ENCODE data around the gene EVPL.

The EVPL gene

DNA sequence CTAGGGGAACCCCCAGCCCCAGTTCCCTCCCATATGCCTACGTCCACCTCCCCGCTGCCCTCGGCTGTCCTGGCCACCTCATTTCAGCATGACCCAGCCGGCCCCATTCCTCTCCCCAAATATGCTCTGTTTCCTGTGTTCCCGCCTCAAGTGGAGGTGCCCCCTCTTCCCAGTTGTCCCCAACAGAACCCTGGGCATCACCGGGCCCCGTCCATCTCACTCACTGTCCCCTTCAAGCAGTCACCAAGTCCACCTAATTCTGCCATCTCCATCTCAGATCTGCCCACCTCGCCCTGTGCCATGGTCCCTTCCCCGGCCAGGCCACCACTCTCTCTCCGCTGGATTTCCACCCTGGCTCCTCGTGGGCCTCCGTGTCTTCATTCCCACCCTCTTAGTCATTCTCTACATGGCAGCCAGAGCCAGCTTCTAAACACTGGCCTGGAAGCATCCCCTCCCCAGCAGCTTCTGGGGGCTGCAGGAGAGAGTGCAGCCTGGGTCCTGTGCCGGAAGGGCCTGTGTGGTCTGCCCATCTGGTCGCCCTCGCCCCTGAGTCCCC lies 13.7 kb downstream of the EVPL start:
- H3K27ac ChIP-seq, result no peak overlapping the region

DNA sequence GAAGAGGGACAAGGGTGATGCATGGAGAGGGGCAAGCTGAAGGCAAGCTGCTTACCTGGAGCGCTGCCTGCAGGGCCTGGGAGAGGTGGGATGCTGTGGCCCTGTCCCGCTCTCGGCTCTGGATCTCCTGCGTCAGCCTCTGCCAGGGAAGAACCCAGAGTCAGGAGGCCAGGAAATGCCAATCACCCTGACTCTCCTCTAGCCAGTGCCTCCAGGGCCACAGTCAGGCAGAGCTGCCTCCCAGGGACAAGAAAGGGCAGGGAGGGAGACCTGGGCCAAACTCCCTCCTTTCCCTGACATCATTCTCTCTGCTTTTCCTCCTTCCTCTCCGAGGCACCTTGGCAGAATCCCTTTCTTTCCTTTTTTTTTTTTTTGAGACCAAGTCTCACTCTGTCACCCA lies 15.2 kb downstream of the EVPL start:
- no peak overlapping the region for H3K27ac ChIP-seq
- TF ChIP-seq, protein P1, sequence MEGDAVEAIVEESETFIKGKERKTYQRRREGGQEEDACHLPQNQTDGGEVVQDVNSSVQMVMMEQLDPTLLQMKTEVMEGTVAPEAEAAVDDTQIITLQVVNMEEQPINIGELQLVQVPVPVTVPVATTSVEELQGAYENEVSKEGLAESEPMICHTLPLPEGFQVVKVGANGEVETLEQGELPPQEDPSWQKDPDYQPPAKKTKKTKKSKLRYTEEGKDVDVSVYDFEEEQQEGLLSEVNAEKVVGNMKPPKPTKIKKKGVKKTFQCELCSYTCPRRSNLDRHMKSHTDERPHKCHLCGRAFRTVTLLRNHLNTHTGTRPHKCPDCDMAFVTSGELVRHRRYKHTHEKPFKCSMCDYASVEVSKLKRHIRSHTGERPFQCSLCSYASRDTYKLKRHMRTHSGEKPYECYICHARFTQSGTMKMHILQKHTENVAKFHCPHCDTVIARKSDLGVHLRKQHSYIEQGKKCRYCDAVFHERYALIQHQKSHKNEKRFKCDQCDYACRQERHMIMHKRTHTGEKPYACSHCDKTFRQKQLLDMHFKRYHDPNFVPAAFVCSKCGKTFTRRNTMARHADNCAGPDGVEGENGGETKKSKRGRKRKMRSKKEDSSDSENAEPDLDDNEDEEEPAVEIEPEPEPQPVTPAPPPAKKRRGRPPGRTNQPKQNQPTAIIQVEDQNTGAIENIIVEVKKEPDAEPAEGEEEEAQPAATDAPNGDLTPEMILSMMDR (conservative IDR thresholded peaks at IDR 0.05), result no peak
- no peak for TF ChIP-seq ZFX (IDR thresholded peaks at IDR 0.05)

More for the DNA sequence above, 13.7 kb downstream of the EVPL start:
- no peak for TF ChIP-seq ZFX (IDR thresholded peaks at IDR 0.05)
- TF ChIP-seq, protein P1 (conservative IDR thresholded peaks at IDR 0.05), result no peak

DNA sequence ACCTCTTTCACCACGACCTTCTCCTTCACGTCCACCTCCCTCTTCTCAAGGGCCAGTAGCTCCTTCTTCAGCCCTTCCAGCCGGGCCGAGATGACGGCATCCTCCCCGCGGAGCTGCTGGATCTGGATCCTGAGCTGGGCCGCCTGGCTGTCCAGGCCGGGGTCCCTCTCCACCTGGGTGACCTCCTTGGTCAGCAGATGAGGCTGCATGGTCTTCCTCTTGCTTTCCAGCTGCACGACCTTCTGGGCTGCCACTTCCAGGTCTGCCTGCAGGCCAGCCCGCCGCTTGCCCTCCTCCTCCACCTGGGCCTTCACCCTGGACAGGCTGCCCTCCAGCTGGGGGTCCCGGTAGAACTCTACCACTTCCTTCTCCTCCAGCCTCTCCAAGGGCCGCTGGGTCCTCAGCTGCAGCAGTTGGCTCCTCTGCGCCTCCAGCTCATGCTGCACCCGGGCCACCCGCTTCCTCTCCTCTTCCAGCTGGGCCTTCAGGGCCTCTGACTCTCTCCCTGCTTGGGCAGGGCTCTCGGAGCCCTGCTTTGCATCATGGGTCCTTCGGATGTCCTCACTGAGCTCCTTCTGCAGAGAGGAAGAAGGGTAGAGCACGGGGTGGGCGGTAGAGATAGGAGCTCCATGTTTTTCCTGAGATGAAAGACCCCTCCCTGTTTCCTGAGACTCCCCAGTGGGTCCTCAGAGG lies 17.0 kb downstream of the EVPL start:
- no peak for TF ChIP-seq ZFX (IDR thresholded peaks at IDR 0.05)
- TF ChIP-seq, protein P1 (conservative IDR thresholded peaks at IDR 0.05), result no peak
- no peak overlapping the region for H3K27ac ChIP-seq

DNA sequence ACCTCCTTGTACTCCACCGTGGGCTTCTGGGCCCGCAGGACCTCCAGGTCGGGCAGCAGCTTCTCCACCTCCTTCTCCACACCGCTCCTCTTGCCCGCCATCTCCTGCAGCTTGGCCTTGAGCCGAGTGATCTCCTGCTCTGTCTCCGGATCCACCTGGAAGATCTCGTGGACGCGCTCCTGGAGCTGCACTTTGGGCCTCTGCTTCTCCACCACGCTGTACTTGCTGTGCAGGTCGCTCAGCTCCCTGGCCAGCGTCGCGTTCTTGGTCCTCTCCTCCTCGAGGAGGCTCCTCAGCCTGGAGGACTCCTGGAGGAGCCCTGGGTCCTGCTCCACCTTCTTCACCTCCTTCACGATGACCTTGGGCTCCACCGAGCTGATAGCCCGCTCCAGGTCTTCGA lies 17.7 kb downstream of the EVPL start:
- TF ChIP-seq ZFX (IDR thresholded peaks at IDR 0.05), result no peak
- TF ChIP-seq, protein P1 (conservative IDR thresholded peaks at IDR 0.05), result no peak
- H3K27ac ChIP-seq, result no peak overlapping the region

DNA sequence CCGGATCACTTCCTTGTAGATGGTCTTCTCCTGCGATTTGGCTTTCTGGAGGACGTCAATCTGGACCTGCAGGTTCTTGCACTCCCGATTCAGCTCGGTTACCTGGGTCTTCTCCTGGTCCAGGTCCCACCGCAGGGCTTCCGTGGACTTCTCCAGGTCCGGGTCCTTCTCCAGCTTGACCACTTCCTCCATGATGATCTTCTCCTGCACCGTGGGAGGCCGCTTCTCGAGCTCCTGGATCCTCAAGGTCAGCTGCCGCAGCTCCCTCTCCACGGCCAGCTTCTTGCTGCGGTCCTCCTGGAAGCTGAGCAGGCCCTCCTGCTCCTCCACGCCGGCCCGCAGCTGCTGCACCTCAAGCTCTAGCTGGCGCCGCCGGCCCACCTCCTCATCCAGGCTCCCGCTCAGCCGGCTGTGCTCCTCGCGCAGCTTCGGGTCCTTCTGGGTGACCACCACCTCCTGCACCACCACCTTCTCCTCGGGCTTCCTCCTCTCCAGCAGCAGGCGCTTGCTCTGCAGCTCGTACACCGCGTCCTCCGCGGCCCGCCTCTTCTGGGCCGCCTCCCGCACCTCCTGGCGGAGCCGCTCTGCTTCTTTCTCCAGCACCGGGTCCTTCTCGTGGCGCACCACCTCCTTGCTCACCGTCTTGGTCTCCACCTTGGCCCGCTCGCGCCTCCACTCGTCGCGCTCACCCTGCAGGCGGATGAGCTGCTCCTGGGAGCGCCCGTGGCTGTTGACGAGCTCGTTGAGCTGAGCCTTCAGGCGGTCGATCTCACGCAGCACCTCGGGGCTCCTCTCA lies 18.3 kb downstream of the EVPL start:
- H3K27ac ChIP-seq, result no peak overlapping the region
- TF ChIP-seq, protein P1 (conservative IDR thresholded peaks at IDR 0.05), result no peak
- TF ChIP-seq ZFX (IDR thresholded peaks at IDR 0.05), result no peak

DNA sequence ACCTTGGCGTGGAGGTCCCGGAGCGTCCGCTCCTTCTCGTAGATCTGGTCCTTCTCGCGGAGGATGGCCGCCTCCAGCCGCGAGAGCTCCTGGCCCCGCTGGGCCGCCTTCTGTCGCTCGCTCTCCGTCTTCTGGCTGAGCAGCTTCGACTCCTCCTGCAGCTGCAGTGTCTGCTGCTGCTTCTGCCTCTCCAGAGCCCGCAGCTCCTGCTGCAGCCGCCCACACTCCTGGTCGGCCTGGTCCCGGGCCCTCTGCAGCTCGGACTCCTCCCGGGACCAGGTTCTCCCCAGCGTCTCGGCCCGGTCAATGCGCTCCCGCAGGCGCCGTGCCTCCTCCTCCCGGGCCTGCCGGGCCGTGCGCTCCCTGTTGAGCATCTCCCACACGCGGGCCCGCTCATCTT lies 18.9 kb downstream of the EVPL start:
- TF ChIP-seq ZFX (IDR thresholded peaks at IDR 0.05), result no peak
- H3K27ac ChIP-seq, result no peak overlapping the region

DNA sequence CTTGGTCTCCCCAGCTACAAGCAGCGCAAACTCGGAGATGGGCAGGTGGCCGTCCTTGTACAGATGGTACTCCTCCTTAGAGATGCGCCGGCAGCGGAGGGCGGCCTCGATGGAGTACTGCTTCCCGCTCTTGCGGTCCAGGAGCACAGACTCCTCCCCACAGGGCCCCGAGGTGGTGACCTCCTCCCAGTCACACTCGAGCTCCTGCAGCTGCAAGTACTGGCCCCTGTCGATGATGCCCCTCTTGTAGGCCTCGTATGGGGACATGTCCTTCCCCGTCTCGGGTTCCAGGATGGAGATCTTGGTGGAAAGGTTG lies 19.3 kb downstream of the EVPL start:
- TF ChIP-seq, protein P1 (conservative IDR thresholded peaks at IDR 0.05), result no peak
- TF ChIP-seq ZFX (IDR thresholded peaks at IDR 0.05), result no peak
- no peak overlapping the region for H3K27ac ChIP-seq

Data from C4-2B (cell line).